ENCODE measurements around the gene CALD1.
"Not testable (repeated sequence)": the region's sequence is repeated elsewhere in the genome, so short reads cannot be mapped to it uniquely, and the experiment has no call there.

The CALD1 gene

DNA sequence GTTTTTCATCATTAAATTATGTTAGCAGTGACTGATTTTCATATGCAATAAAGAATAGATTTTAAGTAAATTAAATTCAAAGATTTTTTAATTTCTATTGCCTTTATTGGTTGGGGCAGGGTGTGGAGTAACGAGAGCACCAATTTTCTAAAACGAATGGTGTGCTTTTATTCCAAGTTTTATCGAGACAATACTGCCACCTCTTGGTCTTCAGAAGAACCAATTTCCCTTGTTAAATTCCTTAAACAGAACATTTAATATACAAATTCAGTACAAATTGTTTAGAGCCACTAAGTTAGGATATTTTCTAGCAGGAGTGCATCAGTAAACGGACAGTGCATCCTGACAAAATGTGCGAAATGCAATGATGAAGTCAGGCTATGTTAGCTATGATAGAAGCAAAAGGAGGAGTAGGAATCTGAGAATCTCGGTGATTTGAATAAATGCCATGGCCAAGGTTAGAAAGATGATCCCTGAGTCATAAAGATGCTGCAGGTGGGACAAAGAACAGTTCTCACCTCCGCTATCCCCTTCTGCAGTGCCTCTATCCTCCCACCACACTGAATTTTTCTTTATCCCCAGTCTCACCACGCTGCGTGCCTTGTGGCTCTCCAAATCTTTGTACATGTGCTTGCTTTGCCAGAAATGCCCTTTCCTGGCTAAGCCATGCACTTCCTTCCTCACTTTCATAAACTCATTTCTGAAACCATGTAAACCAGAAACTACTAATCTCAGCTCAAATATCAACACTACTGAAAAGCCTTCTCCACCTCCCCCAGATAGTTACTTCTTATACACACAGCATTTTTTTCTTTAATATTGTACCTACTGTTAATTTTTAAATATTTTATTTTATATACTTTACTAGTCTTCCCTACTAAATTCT is 175.0 kb downstream of the CALD1 start:
- DNase-seq (ENCODE audit: low read depth): no peak

DNA sequence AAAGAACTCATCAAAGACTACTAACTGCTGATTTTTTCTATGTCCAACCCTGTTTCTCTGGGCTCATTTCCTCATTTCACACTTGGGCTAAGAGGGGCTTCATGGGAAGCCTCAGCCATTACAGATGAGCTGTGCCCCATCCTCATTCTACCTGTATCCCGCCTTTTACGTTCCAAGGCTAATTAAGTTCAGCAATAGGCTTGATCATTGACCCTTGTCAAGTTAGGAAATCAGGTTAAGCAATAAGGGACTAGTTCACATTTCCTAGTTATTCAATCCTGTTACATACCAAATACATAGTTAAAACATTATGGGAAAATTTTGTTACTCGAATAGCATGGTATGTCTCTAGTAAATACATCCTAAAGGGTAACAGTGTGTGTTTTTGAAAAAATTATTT is 177.6 kb downstream of the CALD1 start:
- DNase-seq (ENCODE audit: low read depth): no peak

DNA sequence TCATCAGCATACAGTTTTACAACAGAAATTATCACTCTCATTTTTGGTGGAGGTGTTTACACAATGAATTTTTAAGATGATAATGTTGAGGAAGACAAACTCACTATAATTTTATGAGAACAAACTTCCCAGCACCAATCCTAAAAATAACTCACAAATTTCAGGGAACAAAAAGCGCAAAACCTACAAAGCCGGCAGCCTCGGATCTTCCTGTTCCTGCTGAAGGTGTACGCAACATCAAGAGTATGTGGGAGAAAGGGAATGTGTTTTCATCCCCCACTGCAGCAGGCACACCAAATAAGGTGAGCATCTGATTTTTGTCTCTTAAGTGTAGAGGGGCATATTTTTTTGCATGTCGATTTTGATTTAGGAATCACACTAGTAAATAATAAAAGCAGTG is 180.4 kb downstream of the CALD1 start:
- no peak for DNase-seq (ENCODE audit: low read depth)

DNA sequence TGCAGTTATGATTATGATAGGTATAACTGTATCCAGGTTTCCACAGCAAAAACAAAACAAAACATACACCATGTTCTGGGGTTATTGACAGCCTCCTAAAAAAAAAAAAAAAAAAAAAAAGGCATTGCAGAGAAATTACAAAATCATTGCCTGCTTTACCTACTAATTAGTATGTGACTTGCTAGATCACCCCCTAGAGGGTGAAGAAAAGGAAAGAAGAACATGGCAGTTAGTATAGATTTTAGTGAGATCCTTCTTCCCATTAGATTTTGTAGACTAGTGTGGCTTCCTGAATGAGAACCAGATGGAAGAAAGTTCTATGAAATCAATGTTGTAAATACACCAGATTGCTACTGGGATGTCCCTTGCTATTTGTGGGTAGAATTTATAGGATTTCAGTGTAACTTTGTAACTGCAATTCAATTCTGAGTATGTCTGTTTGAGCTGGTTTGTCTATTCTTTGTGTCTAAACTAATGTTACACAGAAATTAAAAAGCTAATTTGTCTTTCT is 182.9 kb downstream of the CALD1 start:
- DNase-seq (ENCODE audit: low read depth): no peak

DNA sequence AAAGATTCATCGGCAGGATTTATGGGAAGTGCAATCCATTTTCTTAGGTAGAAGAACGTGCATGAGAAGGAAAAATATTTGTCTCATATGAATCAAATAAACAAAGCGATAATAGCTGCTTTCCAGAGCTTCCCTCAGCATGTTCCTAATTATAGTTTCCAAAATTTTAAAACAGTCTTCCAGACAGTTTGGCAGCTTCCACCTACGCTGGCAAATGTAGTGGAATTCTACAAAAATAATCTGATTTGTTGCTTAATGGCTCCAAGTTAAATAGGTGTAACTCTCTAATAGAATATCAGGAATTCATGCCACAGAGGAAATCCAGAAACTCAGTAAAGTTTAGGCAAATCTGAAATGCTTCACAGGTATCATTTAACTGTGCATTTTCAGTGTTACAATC is 183.6 kb downstream of the CALD1 start:
- DNase-seq (ENCODE audit: low read depth): no peak

DNA sequence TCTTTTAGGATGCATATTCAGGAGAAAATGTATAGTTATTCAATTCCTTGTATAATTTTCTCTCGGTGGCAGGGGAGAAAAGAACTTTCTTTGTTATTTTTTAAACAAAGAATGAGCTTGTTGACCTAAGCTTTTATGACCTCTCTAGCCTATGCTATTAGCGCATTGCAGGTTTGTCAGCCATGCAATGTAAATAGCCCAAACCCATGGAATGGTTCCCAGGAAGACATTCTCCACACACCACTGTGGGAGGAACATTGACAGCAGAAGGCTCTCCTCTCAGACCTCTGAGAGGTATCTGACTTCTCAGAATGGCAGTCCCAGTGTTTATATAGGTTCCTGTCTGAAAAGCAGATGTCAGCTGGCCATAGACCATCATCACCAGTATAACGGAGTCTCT is 187.3 kb downstream of the CALD1 start:
- no peak for DNase-seq (ENCODE audit: low read depth)

DNA sequence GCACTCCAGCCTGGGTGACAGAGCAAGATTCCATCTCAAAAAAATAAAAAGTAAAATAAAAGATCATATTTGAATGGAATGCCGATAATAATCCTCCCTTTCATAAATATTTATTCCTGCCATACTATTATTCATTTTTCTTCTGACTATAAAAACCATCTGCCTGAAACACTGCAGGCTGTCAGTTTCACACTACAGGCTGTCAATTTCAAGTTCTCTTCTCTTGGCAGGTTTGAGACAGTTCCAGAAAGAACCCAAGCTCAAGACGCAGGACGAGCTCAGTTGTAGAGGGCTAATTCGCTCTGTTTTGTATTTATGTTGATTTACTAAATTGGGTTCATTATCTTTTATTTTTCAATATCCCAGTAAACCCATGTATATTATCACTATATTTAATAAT is 188.7 kb downstream of the CALD1 start:
- DNase-seq (ENCODE audit: low read depth): no peak

DNA sequence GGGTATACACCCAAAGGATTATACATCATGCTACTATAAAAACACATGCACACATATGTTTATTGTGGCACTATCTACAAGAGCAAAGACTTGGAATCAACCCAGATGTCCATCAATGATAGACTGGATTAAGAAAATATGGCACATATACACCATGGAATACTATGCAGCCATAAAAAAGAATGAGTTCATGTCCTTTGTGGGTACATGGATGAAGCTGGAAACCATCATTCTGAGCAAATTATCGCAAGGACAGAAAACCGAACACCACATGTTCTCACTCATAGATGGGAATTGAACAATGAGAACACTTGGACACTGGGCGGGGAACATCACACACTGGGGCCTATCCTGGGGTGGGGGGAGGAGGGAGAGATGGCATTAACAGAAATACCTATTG is 202.2 kb downstream of the CALD1 start:
- not testable (repeated sequence) for DNase-seq (ENCODE audit: low read depth)

DNA sequence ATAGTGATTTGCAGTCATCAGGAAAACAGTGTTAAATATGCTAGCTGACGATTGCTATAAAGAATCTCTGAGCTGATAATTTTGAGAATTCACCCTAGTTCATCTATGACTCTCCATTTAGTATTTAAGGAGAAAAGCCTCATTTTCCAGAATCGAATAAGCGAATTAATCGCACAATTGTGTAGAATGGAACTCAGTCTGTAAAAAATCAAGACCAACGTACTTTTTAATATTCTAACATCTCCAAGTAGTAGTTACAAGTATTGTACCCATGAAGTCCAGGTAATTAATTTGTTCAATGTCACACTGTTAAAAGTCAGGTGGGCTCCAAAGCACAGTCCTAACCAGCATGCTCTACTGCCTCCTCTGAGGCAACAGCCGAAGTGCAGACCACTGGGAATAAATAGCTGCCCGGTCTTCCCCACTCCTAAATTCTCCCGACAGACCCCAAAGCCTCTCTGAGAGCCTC is 206.5 kb downstream of the CALD1 start:
- DNase-seq (ENCODE audit: low read depth): no peak

DNA sequence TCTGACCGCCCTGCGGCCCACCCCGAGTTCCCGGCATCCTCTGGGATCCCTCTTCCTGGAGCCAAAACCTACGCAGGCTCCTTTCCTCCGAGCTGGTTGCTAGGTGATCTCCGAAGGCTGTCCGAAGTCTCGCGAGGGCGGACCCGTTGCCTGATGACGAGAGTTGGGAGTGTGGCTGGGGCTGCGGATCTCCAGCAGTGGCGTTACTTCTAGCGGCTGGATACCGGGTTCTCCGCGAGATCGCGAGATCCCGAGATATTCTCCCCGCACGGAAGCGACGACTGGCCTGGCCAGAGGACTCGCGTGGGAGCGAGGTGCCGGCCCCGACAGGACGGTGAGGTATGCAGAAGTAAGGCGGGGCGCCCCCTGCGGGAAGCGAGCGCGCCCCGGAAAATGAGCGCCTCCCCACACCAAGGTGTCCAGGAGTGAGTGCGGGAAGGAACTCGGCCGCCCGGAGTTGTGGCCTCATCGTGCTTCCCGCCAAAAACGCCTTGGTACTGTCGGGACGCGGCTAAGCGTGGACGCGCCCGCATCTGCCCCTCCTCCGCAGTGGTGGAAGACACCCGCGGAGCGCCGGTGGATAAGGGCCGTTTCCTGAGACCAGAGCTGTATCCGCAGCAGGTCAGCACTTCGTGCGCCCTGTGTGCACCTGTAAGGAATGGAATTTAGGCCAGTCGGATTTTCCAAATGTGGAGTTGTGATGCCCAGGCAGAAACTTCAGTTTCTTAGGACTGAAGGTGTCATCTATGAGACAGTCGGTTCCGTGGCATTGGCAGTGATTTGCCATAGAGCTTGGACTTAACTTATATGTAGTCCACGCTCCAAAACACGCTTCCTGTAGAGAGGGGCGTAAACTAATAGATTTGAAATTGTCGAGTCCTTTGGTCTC is 207.2 kb downstream of the CALD1 start, which contains the start of gene AGBL3:
Gene AGBL3, plus strand, starts transcription at position 146 of the 889 bp plus-strand sequence. CDS start 1,426 bp downstream, outside the sequence.
- DNase-seq (ENCODE audit: low read depth): peak; percentile 78

DNA sequence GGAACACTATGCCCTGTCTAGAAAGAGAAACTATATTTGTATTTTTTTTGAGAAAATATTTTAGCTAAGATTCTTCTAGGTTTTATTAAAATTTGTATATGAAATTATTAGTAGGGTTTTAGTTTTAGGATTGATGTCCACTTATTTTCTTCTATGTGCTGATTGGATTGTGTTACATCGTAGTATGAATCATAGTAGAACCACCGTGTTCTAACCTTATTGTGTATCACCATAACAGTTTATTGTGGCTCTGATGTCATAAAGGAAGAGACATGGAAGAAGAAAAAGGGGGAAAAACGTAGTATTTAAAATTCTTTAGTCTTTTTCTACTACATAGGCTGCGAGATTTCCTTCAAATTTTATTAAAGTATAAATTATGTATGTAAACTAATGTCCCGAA is 208.7 kb downstream of the CALD1 start:
- DNase-seq (ENCODE audit: low read depth): no peak

DNA sequence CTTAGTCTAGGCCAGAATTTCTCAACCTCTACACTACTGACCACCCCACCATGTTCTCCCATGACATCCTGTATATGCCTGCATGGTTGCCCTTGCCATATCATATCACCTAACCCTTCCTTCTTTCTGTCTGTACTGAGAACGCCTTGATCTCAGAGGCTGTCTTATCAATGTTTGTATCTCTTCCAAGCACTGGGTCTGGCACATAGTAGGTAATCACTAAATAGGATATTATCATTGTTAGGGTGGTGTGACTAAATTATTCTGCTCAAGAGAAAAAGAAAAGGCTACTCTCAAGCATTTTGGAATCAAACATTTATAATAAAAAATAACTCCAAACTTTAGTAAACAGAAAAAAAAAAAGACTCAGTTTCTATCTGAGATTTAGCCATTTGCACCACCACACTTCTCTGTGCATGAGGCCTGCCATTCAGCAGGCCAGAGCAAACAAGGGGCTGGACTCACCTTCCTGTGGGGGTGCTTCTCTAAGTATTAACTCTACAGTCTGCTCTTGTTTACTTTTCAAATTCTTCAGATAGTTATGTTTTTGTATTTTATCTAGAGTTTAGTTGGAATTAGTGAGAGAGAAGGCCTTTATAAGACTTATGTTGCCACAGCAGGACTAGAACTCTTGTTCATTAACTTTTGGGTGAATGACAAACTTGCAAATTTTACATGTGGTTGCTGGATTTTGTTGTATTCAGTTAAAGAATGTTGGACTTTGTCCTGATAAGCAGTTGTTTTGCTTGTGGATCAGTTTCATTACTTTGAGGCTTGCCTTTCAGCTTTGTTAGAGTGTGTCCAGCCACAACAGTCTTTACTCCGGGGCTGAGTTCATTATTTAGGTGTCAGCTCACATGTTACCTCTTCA is 212.3 kb downstream of the CALD1 start:
- DNase-seq (ENCODE audit: low read depth): no peak

DNA sequence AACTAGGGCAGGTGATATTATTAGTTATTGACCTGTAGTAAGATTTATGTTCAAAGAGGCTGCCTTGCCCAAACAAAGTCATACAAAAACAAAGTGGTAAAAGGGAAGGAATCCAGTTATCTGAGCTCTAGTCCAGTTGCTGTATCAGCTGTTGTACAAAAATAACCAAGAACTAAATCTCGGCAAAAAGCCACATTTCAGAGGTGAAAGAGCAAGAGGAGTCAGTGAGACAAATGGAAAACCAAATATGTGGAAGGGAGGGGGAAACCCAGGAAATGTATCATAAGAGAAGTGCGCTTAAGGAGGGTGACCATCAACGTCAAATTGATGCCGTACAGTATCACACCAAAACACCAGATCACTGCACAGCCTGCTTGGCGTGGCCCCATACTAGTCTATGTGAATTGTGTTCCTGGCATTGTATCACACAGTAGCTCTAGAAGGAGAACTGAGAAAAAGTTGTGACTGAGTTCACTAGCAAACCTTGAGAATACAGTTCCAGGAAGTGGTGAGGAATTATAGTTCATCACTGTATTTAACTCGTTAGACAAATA is 213.3 kb downstream of the CALD1 start:
- DNase-seq (ENCODE audit: low read depth): no peak

DNA sequence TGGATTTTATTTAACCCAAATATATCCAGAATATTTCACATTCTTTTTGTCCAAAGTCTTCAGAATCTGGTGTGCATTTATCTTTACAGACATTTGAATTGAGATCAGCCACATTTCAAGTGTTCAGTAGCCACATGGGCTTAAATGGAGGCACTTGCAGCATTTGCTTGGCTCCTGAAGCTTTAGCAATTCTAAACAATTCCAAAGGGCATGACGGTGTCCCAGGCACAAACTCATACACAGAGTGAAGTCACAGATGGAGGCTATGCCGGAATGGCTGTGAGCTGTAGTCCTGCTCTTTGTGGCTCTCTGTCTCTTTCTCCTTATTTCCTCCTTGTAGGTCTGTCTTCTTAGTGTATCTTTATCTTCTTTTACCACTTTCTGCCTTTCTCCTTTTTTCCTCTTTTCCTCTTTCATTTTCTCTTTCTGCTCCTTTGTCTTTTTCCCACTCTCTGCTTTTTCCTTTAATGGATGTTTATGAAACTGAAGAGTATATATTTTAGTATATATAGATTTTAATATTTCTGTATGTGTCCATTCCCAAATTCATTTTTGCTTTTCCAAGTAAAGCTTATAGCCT is 214.5 kb downstream of the CALD1 start:
- no peak for DNase-seq (ENCODE audit: low read depth)

DNA sequence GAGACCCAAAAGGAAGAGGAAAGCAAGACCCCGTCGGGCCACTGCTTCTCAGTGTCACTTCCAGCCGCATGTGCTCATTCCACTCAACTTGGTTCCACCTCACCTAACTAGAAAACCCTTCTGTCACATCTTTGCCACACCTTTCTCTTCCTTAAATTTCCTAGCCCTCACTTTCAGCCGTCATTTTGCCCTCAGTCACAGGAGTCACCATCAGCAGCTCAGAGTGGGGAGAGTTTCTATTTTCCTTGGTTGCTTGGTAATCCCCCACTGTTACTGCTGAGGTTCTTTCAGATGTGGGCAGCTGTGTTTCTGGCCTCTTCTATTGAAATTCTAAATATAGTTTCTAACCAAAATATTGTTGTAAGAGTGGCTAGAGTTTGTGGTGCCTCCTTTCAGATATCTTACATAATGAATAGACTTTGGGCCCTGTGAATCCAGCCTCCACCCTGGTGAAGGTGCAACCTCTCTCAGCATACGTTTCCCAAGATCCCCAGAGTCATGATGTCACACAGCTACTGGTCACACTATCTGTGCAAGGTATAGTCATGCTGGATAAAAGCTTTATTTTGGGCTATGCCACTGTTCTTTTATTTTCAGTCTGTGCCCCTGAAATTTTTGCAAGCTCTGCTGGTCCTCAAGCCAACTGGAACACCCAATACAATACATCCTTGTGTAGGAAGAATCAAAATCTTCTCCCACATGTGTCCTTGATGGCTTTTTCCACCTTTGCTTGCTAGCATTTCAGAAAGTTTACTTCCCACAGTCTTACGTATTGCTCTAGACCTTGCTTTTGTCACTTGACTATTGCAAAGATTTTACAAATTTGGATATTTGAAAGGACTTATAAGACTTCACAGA is 216.0 kb downstream of the CALD1 start:
- DNase-seq (ENCODE audit: low read depth): no peak

DNA sequence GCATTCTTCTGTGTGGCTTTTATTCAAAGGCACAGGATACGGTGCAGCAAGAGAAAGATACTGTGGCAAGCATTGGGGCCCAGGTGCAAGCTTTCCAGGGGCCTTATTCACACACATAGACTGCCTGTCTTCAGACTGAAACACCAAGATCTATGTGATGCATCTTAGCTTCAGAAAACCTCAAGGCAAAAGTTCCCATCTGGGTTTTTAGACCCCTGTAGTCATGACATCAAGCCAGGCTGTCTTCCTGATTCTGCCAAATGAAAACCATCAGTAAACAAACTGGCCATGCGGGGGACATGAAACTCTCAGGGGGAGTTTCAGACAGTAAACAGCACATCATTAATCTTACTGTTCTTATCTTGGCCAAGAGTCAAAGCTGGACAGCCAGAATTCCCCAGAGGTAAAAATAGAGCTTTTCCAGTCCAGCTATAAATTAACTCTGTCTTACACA is 216.7 kb downstream of the CALD1 start:
- DNase-seq (ENCODE audit: low read depth): no peak

DNA sequence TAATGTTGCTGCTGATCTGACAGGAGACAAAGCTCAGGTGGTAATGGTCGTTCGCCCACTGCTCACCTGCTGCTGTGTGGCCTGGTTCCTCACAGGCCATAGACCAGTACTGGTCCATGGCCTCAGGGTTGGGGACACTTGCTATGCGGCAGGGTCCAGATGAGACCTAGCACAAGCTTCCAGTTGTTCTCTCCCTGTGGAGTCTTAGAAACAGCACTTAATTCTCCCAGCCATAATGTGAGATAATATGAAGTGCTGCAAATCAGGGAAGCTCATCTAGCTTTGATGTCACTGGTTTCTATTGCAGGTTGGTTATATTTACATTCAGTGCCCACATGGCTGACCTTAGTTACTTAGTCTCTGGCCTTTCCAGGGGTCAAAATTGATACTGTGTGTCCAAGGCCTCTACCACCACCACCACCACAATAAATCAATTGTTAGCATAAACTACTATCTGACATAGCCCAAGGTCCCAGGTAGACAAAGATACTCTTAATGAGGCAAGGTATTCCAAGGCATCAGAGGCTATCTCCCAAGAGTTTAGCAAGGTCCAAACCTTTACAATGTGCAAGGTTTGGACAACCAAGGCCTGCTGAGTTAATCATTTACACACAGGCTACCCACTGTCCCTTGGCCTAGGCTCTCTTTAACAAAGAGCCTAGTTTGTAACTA is 217.9 kb downstream of the CALD1 start:
- DNase-seq (ENCODE audit: low read depth): no peak

DNA sequence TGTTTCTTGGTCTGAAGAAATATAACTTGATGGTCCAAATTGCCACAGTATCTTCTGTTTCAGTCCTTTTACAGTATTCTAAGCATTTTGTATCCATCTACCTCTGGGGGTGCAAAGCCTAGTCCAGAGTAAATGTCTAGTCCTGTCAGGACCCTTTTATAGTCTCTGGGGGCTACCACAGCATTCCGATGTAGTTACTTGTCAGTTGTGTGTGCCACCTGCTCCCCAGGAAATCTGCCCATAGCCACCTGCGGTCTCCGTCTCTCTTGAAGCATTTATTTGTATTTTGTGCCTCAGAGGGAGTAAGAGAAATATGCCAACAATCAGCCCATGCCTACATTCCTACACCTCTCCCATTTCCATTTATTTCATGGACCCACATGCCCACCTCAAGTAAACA is 219.7 kb downstream of the CALD1 start:
- DNase-seq (ENCODE audit: low read depth): no peak

All from stimulated activated CD8-positive, alpha-beta memory T cell treated with anti-CD3 and anti-CD28 coated beads, Interleukin-12 subunit alpha, Interleukin-12 subunit beta, amount 100 ng/mL, for 4 hours (primary cell).